Inflammatory macrophage (primary cell): ENCODE results near the gene DAO.
"Not testable (repeated sequence)": the region's sequence is repeated elsewhere in the genome, so short reads cannot be mapped to it uniquely, and the experiment has no call there.

ENCODE experiments used
- DNase-seq, 2 donors: peaks; one replicate each; pipeline ENCODE4 v3.0.0-alpha.2; 2020 to 2022
- total RNA-seq, 18 experiments: gene quantifications; one replicate each; lab custom pipeline; 2026; ENCODE audit warnings: mixed read lengths in 6 of 18, inconsistent platforms in 2 of 18; lab: John Stamatoyannopoulos, UW

Gene DAO
- 0 to 0.26 (median 0.13) reads per million in 18 experiments for total RNA-seq

- DNase-seq, result no peak
These were observed at the start of gene DAO for GRCh38 chr12:108879615-108880254. DAO (plus strand) TSS chr12:108880092; CDS start chr12:108885007, 4,915 bp downstream.

GRCh38 chr12:108831309-108831991 lies 48.4 kb upstream of the DAO start:
- no peak for DNase-seq

DNA sequence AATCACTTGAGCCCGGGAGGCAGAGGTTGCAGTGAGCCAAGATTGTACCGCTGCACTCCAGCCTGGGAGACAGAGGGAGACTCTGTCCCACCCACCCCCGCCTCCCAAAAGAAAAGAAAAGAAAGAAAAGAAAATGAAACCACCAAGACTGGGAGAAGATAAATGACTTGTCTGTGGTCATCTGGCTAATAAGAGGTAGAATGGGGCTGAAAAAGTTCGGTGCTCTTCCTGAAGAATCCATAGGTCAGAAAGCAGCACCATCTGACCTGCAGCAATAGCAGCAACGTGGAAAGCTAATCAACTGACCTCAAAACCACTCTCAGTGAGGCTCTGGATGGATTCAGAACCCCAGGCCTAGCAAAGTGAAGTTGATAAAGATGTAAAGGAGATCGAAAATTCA lies 47.7 kb upstream of the DAO start:
- DNase-seq, result no peak

DNA sequence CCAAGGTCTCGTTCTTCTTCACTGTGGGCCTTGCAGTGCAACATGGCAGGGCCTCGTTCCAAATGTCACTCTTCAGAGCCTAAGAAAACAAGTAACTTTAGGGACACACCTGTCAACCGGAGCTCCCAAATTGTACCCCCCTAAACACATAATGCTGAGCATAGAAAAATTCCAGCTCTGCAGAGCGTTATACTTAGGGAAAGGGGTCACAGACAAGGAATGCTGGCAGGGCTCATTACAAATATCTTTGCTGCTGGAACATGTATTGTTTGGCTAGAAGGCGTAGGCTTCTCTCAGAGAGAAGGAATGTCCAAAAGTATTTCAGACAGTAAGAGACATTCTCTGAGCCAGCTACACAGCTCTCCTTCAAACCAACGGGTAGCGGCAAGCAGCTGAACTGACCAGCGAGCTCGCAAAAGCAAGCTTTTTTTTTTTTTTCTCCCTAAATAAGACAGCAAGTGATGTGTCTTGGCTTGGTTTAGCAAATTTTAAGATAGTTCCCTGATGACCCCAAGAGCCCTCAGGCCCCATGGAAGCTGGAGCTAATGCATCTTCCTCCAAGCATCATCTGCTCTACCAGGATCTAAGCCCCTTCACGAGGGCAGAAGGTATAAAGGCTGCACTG lies 47.0 kb upstream of the DAO start:
- DNase-seq, result no peak

DNA sequence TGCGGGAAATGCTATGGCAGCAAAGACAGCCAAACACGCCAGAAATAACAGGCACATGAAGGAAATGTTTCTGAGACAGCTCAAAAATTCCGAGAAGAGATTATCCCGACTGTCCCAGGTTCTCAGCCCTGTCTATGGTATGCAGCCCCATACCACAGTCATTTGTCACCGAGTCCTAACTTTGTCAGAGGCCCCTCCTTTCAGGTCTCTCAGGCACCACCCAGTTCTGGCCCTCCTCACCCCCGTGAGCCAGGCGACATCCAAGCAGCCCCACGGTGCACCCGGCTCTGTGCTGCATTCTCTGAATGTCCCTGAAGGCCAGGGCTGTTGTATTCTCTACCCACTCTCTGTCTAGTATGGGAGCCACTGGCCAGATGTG lies 46.5 kb upstream of the DAO start:
- no peak for DNase-seq

DNA sequence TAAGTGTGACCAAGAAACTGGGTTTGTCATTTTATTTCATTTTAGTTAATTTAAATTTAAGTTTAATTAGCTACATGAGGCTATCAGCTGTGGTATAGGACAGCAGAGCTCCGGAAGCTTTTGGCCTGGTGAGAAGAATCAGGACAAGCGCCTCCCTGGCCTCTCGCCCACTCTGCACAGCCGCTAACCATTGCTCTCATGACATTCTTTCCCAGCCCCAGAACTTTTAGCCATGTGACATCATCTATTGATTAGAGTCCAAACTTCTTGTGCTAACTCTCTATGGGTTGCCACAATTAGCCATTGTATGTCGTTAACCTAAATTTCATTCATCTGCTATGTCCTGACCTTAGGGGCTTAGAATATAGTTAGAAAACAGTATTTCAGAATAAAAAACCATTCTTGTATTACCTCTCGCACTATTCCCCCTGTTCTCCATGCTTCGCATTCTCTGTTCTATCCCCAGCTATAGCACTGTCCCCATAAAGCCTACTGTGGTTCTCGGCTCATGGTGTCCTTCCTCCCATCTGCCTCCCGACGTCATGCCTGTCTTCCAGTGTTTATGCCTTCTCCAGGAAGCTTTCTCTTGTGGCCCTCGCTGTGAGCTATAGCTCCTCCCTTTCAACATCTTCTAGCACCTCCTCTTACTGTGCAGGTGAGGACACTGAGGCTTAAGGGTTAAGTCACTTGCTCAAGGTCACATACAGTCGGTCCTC lies 46.0 kb upstream of the DAO start:
- no peak for DNase-seq

- DNase-seq, result no peak
These were observed 43.8 kb upstream of the DAO start for GRCh38 chr12:108835860-108836634.

DNA sequence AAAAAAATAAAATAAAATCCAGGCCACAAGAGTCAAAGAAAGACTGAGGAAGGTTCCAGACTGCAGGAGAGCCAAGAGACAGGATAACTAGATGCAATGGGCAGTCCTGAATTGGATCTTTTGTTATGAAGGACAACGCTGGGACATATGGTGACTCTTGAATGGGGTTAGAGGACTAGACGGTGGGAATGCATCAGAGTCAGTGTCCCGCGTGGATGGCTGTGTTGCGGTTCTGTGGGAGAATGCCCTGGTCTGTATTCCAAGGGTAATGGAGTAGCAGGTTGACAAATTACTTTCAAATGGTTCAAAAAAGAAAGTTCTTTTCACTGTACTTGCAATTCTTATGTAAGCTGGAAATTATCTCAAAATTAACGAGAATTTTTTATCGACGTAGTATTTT lies 42.7 kb upstream of the DAO start:
- no peak for DNase-seq

- DNase-seq, result no peak
These were observed 42.2 kb upstream of the DAO start for GRCh38 chr12:108837680-108838079.

GRCh38 chr12:108838194-108839017 lies 41.5 kb upstream of the DAO start:
- peak; percentile 85 to 91 for DNase-seq

DNA sequence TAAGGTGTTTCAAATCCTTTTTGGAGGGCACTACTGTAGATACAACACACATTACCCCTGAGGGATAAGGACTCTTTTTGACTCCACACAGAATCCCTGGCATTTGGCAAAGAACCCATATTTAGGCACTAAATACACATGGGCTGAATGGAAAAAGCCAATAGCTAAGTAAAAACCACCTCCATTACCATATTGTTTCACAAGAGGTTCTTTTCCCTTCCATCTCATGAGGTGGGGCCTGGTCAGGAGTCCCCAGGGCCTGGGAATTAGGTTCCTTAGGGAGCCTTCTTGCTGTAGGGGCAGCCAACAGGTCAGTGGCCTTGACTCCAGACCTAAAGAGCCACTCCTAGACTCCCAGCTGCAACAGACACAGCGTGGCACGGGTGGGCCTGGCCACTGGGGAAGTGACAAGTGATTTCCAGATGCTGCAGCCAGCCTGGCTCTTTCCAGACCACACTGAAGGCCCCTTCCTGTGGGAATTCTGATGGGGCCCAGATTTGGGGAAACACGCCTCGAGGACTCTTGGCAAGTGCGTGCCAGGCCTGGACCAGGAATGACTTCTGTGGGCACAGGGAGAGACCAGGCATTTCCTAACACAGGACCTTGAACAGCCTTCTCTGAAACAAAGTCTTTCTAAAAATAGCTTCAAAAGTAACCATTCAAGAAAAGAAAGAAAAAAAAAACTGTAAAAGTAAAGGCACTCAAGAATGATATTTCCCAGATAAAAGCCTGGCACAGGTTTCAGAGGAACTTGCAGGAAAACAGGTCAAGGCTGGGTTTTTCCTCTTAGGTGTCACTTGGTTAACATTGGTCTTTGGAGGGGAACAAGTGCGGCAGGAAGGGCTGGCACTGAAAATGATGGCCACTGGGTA lies 40.6 kb upstream of the DAO start:
- DNase-seq, result peak in 1 of 2 donors; percentile 35

DNA sequence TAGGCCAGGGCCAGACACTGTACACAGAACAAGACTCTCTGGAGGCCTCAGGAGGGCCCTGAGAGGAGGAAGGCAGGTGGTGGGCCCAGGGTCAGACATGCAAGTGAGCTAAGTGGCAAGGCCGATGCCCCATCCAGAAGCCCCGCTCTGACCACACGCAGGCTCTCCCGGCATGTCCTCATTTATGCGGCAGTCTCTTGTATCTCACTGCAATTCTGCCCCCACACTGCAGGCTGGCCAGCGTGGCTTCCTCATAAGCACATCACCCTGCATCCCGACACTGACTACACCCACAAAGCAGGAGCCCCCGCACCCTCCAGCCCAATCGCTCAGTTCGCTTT lies 40.0 kb upstream of the DAO start:
- DNase-seq, result peak; percentile 61 to 87

DNA sequence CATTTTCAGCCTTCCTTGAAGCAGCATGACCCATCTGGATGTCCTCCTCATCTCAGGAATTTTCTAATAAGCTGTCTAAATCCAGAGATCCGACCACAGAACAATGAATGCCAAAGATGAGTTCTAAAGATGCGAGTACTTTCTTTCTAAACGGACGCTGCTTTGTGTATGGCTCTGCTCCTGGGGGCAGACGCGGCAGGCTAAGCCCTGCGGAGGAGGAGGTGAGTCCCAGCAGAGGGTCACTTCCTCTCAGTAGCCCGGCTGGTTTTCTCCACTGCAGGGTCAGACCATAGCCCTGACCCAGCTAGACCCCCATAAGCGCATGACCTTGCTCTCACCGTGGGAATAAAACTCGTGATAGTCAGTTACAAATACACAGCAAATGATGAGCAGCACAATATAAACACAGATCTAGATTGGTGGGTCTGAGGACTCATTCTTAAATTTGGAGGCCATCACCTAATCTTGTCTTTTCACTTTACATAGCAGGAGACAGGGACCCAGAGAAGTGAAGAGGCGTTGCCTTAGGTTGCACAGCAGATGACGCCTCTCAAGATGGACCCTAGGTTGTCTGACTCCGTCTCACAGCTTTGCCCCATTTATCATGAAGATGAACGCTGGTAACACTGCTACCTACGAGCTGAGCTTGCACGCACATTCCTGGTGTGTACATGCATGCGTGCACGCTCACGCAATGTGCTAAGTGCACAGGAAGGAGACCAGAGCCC lies 39.1 kb upstream of the DAO start:
- DNase-seq, result no peak

GRCh38 chr12:108841825-108842224 lies 38.1 kb upstream of the DAO start:
- not testable (repeated sequence) for DNase-seq

DNA sequence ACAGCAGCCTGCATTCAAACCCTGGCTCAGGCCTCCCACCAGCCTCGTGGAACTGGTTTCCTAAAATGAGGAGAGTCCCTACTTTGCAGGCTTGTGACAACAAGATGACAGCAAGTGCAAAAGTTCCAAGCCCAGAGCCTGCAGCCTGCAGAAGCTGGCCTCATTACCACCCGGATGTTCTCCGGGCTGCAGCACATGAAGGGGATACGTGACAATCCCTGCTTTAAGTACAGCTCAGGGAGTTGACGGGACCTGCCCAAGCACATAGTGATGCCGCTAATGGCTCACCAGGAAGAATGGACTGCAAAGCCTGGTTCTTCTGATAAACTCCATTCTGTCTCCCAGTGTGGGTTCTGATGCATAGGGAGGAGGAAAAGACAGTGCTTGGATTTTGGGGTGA lies 37.5 kb upstream of the DAO start:
- DNase-seq, result no peak

- no peak for DNase-seq
These were observed 36.7 kb upstream of the DAO start for GRCh38 chr12:108843187-108843586.

DNA sequence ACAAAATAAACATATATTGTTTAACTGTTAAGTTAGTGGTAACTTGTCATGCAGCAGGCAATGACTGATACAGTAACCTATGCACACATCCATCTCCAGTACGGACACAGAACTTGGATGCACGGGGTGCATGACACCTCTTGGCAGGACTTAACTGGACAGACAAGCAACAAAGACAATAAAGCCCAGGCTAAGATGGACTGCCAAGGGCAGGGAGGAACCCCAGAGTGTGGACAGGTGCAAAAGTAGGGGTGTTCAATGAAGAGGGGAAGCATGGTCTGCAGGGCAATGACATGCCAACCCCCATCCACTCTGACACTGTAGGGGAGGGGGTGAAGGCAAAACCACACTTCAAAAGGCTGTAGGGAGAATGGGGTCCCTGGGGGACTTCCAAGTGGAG lies 34.2 kb upstream of the DAO start:
- no peak for DNase-seq

DNA sequence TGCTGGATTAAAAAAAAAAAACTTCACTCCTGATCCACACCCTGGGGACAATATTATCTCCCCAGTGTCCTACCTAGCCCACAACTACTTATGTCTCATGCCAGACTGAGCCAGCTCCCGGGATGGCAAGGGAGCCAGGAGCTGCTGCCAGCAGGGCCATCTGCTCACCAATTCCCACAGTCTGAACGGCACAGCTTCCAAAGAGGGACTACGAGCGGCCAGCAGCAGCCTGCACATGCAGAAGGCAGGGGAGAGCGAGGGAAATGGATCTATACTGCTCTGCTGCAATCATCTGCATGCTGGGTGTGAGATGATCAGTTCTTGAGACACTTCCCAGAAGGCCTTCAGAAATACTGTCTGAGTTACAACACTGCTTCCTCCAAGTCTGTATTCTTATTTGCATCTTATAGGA lies 33.6 kb upstream of the DAO start:
- peak; percentile 64 to 65 for DNase-seq

GRCh38 chr12:108847705-108848104 lies 32.2 kb upstream of the DAO start:
- no peak for DNase-seq

GRCh38 chr12:108849660-108850059 lies 30.2 kb upstream of the DAO start:
- no peak for DNase-seq
